Esophagus (tissue), 2 donors: ENCODE data around the gene DTHD1. TPM values are rescaled to one million over a fixed set of nuclear protein-coding genes. Genes with fewer than 3 reads are reported as not detected.

Experiments
- H3K27ac ChIP-seq, 2 donors: one replicate each; pipeline ENCODE4 v1.5.1; 2013; ENCODE audit warnings: low read depth in 2 of 2, mild to moderate bottlenecking in 2 of 2, inconsistent platforms in 1 of 2, low read length in 1 of 2, moderate library complexity in 1 of 2
- H3K27me3 ChIP-seq, 2 donors: one replicate each; pipeline ENCODE4 v1.6.1; 2013; ENCODE audit warnings: low read length in 2 of 2, control low read depth in 1 of 2, mild to moderate bottlenecking in 1 of 2; ENCODE audit not compliant: insufficient read depth in 2 of 2, control insufficient read depth in 1 of 2
- H3K36me3 ChIP-seq, 2 donors: one replicate each; pipeline ENCODE4 v1.6.1; 2013; ENCODE audit warnings: low read length in 1 of 2; ENCODE audit not compliant: control insufficient read depth in 2 of 2, insufficient read depth in 2 of 2
- H3K4me1 ChIP-seq, 2 donors: one replicate each; pipeline ENCODE4 v1.6.1; 2013; ENCODE audit warnings: low read length in 1 of 2; ENCODE audit not compliant: control insufficient read depth in 2 of 2, insufficient read depth in 2 of 2
- H3K4me3 ChIP-seq, 2 donors: one replicate each; pipeline ENCODE4 v1.5.1; 2013; ENCODE audit warnings: low read length in 2 of 2, mild to moderate bottlenecking in 2 of 2, low read depth in 1 of 2, moderate library complexity in 1 of 2
- H3K9me3 ChIP-seq, 2 donors: one replicate each; pipeline ENCODE4 v1.6.1; 2013; ENCODE audit warnings: mild to moderate bottlenecking in 2 of 2, low read depth in 1 of 2, low read length in 1 of 2, moderate library complexity in 1 of 2; ENCODE audit not compliant: control insufficient read depth in 2 of 2, insufficient read depth in 1 of 2
- WGBS, 2 donors: extraction: QIAGEN DNeasy Blood & Tissue Kit; methylation state at CpG; one replicate each; pipeline ENCODE4 v1.1.7; 2013; 5-methylcytosine and 5-hydroxymethylcytosine counted together
- polyA plus RNA-seq, 2 donors: library from polyadenylated mRNA; stranded (reverse); fragments of 200-250 nt; gene quantifications; one replicate each; pipeline ENCODE4 v1.2.3, GENCODE V29; 2013
- donor health status: healthy with polysubstance abuse.
- donor health status: Bipolar disorder and iron deficiency.

Gene DTHD1
- polyA plus RNA-seq, 2 donors: 0.04 TPM

GRCh38 chr4:36353998-36354397 is 72.6 kb downstream of the DTHD1 start:
- Histone ChIP-seq H3K36me3 (no peaks in the 10 kb centered on the region), H3K9me3 (no peaks in the 10 kb centered on the region), H3K27ac (no peak overlapping the region), H3K27me3 (no peaks in the 10 kb centered on the region), H3K4me1 (no peaks in the 10 kb centered on the region), H3K4me3 (no peak overlapping the region)
- 22 to 35% methylated on average over 2 of the region's 2 CpGs for WGBS, 2 donors

DNA sequence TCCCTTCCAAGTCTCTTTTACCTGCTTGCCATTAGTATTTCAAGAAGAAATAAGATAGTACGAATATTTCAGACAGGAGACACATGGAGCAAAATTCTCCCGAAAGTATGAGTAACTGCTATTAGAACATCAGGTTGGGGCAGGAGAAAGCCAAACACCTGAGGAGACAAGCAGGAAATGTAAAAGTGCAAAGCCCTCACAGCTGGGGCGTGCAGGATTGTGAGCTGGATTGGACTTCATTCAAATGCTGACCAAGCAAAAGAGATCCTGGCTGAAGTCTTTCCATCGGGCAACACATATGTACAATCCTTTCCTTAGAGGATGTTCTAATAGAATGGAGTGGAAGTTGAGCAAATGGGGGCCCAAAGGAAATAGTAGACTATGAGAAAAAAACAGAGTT is 76.8 kb downstream of the DTHD1 start:
- H3K4me1 ChIP-seq: no peaks in the 10 kb centered on the region
- H3K27ac ChIP-seq: no peak overlapping the region
- no peaks in the 10 kb centered on the region for H3K27me3 ChIP-seq
- no peaks in the 10 kb centered on the region for H3K9me3 ChIP-seq
- no peaks in the 10 kb centered on the region for H3K36me3 ChIP-seq
- WGBS, 2 donors: 53 to 68% methylated on average over 4 of the region's 4 CpGs
- H3K4me3 ChIP-seq: no peak overlapping the region

DNA sequence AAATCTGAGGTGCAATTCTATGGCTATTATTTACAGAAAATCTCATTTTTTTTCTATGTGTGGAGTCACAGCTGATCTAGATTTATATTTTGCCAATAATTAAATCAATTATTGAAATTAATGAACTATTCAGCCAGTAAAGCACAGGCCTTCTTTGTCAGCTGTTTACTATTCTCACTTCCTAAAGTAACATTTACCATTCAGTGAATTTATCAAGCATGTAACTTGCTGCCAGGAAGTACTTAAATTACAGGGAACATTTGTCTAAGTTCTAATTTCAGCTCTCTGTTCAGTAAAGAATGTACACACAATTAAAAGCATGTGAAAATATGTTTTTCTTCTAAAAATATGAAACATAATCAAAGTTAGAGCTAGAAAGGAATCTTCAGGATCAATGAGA is 79.3 kb downstream of the DTHD1 start:
- Histone ChIP-seq H3K9me3 (no peaks in the 10 kb centered on the region), H3K27me3 (no peaks in the 10 kb centered on the region), H3K36me3 (no peaks in the 10 kb centered on the region), H3K27ac (no peak overlapping the region), H3K4me1 (no peaks in the 10 kb centered on the region), H3K4me3 (no peak overlapping the region)

DNA sequence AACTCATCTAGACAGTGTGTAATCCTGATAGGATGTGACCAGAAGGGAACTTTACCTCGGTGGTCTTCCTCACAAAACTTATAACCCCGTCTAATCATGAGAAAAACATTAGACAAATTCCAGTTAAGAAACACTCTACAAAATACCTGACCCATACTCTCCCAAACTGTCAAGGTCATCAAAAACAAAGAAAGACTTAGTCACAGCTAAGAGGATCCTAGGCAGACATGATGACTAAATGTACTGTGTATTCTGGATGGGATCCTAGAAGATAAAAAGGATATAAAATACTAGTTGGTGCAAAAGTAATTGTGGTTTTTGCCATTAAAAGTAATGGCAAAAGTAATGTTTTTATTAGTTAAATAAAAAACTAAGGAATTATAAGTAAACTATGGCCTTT is 81.6 kb downstream of the DTHD1 start:
- WGBS, 2 donors: 64 to 70% methylated on average over 2 of the region's 2 CpGs

DNA sequence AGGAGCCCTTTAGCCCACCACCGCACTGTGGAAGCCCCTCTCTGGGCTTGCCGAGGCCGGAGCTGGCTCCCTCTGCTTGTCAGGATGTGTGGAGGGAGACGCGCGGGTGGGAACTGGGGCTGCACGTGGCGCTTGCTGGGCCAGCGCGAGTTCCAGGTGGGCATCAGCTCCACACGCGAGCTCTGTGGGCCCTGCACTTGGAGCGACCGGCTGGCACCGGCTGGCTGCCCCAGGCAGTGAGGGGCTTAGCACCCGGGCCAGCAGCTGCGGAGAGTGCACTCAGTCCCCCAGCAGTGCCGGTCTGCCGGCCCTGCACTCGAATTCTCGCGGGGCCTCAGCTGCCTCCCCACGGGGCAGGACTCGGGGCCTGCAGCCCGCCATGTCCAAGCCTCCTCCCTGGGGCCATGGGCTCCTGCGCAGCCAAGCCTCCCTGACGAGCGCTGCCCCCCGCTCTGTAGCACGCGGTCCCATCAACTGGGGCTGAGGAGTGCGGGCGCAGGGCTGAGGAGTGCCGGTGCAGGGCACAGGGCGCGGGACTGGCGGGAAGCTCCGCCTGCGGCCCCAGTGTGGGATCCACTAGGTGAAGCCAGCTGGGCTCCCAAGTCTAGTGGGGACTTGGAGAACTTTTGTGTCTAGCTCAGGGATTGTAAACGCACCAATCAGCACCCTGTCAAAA is 93.6 kb downstream of the DTHD1 start:
- Histone ChIP-seq H3K27me3 (no peaks in the 10 kb centered on the region), H3K4me3 (no peak overlapping the region), H3K4me1 (no peaks in the 10 kb centered on the region), H3K36me3 (no peaks in the 10 kb centered on the region), H3K27ac (no peak overlapping the region), H3K9me3 (peaks cover 4% of the 10 kb centered on the region in 2 donors)
- 94 to 95% methylated on average over 35 to 40 of the region's 40 CpGs for WGBS, 2 donors

More for the DNA sequence above, 81.6 kb downstream of the DTHD1 start:
- H3K9me3 ChIP-seq: no peaks in the 10 kb centered on the region
- H3K4me1 ChIP-seq: no peaks in the 10 kb centered on the region
- H3K4me3 ChIP-seq: no peak overlapping the region
- no peaks in the 10 kb centered on the region for H3K27me3 ChIP-seq
- no peak overlapping the region for H3K27ac ChIP-seq
- H3K36me3 ChIP-seq: no peaks in the 10 kb centered on the region

- Histone ChIP-seq H3K27me3 (no peaks in the 10 kb centered on the region), H3K36me3 (no peaks in the 10 kb centered on the region), H3K4me3 (no peak overlapping the region), H3K4me1 (no peaks in the 10 kb centered on the region), H3K9me3 (no peaks in the 10 kb centered on the region), H3K27ac (no peak overlapping the region)
- 41 to 44% methylated on average over 5 of the region's 5 CpGs for WGBS, 2 donors
Observed at GRCh38 chr4:36385951-36386571, 104.6 kb downstream of the DTHD1 start.

DNA sequence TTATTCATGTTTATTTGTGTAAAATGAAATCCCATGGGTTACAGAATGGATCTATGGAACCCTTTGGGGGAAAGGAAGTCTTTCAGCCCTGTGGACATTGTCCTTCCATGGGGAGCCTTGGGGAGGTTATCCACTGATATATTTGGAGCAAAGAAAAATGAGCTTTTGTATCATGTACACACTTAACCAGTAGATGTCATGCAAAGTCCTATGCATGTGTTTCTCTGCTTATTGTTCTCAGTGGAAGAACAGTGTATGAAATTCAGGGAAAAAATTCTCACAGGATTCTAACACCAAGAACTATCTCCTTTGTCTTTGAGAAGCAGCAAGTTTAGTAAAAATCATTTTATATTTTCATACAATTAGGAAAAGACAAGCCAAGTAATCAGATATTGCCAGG is 105.3 kb downstream of the DTHD1 start:
- Histone ChIP-seq H3K36me3 (no peaks in the 10 kb centered on the region), H3K4me1 (no peaks in the 10 kb centered on the region), H3K27me3 (no peaks in the 10 kb centered on the region), H3K4me3 (no peak overlapping the region), H3K27ac (no peak overlapping the region), H3K9me3 (no peaks in the 10 kb centered on the region)

- H3K27me3 ChIP-seq: no peaks in the 10 kb centered on the region
- no peaks in the 10 kb centered on the region for H3K9me3 ChIP-seq
- no peak overlapping the region for H3K4me3 ChIP-seq
- H3K4me1 ChIP-seq: no peaks in the 10 kb centered on the region
- no peaks in the 10 kb centered on the region for H3K36me3 ChIP-seq
- H3K27ac ChIP-seq: no peak overlapping the region
- 44 to 59% methylated on average over 5 of the region's 5 CpGs for WGBS, 2 donors
Observed at GRCh38 chr4:36388710-36389109, 107.3 kb downstream of the DTHD1 start.

DNA sequence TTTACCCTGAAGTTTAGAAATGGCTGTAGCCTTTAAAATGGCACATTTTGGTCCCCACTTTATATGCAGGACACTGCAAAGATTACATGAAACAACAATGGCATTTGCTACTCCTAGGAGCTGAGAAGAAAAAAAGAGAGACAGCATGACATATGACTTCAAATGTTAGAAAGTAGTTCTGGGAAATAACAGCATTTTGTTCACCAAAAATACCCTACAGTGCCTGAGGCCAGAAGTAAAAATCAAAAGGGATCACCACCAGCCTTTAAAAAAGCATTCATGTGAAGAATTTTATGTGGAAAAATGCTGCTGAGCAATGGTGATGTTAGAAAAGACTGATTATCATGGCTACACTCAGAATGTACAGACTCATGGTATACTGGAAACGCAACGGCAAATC is 110.0 kb downstream of the DTHD1 start:
- Histone ChIP-seq H3K27me3 (no peaks in the 10 kb centered on the region), H3K27ac (no peak overlapping the region), H3K36me3 (no peaks in the 10 kb centered on the region), H3K4me1 (no peaks in the 10 kb centered on the region), H3K4me3 (no peak overlapping the region), H3K9me3 (no peaks in the 10 kb centered on the region)
- 46 to 76% methylated on average over 2 of the region's 2 CpGs for WGBS, 2 donors

DNA sequence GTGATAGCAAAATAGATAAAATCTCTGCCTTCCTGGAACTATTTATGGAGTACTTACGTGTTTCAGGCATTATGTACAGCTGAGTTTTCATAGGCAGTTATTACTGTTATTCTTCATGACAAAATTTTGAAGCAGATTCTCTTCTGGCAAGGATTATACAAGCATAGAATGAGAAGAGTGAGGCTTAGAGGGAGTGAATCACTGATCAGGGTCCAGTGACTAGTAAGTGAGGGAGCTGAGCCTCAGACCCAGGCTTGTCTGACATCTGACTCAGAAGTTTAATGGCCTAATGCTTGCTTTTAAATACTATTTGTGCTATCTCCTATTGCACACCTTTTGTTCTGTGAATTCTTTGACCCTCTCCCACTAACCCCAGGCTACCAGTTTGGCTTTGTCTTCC is 110.6 kb downstream of the DTHD1 start:
- H3K27ac ChIP-seq: no peak overlapping the region
- H3K4me3 ChIP-seq: no peak overlapping the region
- H3K4me1 ChIP-seq: no peaks in the 10 kb centered on the region
- H3K27me3 ChIP-seq: no peaks in the 10 kb centered on the region
- no peaks in the 10 kb centered on the region for H3K9me3 ChIP-seq
- no peaks in the 10 kb centered on the region for H3K36me3 ChIP-seq
- WGBS, 2 donors: 61 to 67% methylated on average over 1 of the region's 1 CpG
